K562 (cell line): ENCODE data around the gene PCDHB13. TPM values are rescaled to one million over a fixed set of nuclear protein-coding genes. Genes with fewer than 3 reads are reported as not detected.
"Not testable (repeated sequence)": the region's sequence is repeated elsewhere in the genome, so short reads cannot be mapped to it uniquely, and the experiment has no call there.

Experiments
- ATAC-seq: fragments of 200-7000 bp; cut with Tn5 transposase; 3 replicates; pipeline ENCODE4 v1.9.1; 2020; ENCODE audit warnings: moderate library complexity
- BruUV-seq: library from RNA; stranded (reverse); fragments of 400-500 nt; replicated peaks from 2 replicates; lab custom pipeline; 2021; lab: Mats Ljungman, UMichigan
- CTCF ChIA-PET: fragments of 300-600 bp; formaldehyde crosslinking; extraction: SDS; loops from one replicate; lab custom pipeline; 2021; ENCODE audit warnings: low intra/inter-chr PET ratio; lab: Yijun Ruan, JAX
- POLR2A ChIA-PET: fragments of 300-600, 350-650 bp; sonication (Branson Sonifier 250); formaldehyde crosslinking; extraction: SDS; loops from one replicate; lab custom pipeline; 2021; ENCODE audit warnings: antibody characterized with exemption, inconsistent platforms; lab: Yijun Ruan, JAX
- DNase-seq, 4 experiments: peaks; one replicate each; pipeline versions ENCODE4 v3.0.0 to v3.0.0-alpha.2; 2011 to 2018; ENCODE audit warnings: low spot score in 3 of 4, mixed read lengths in 3 of 4; ENCODE audit errors: extremely low read depth in 1 of 4
- FAIRE-seq: peaks from 2 replicates; lab custom pipeline; 2011; peaks lifted over from hg19 to GRCh38; lab: Jason Lieb, UNC
- H2AFZ ChIP-seq: 2 replicates; pipeline ENCODE4 v1.6.0; 2011; ENCODE audit warnings: low read depth, low read length, control low read depth, inconsistent platforms
- H3K27ac ChIP-seq: fragments of 200-600 bp; 3 replicates; pipeline ENCODE4 v1.8.0; 2011; ENCODE audit warnings: low read depth, mild to moderate bottlenecking, control low read depth, inconsistent platforms, low read length, moderate library complexity, mixed read lengths; ENCODE audit errors: extremely low read depth
- H3K27me3 ChIP-seq, 2 experiments: fragments of 300-600 bp in 1 of 2; 2 replicates in 1 of 2; 3 replicates in 1 of 2; pipeline versions ENCODE4 v1.6.0 to v1.8.0; 2011; ENCODE audit warnings: inconsistent platforms in 2 of 2, low read length in 2 of 2, mild to moderate bottlenecking in 1 of 2, mixed read lengths in 1 of 2, moderate library complexity in 1 of 2; ENCODE audit not compliant: control insufficient read depth in 2 of 2, insufficient read depth in 2 of 2
- H3K36me3 ChIP-seq: fragments of 300-600 bp; 3 replicates; pipeline ENCODE4 v1.8.0; 2011; ENCODE audit warnings: mild to moderate bottlenecking, low read length, inconsistent platforms; ENCODE audit not compliant: control insufficient read depth, insufficient read depth
- H3K4me1 ChIP-seq, 2 experiments: fragments of 200-600 bp in 1 of 2; replicated peaks in 1 of 2; 2 replicates in 1 of 2; 3 replicates in 1 of 2; pipeline versions ENCODE4 v1.5.1 to v1.8.0; 2011; ENCODE audit warnings: inconsistent platforms in 2 of 2, low read length in 2 of 2, mild to moderate bottlenecking in 1 of 2, mixed read lengths in 1 of 2, moderate library complexity in 1 of 2; ENCODE audit not compliant: control insufficient read depth in 2 of 2, insufficient read depth in 2 of 2
- H3K4me2 ChIP-seq: 2 replicates; pipeline ENCODE4 v1.6.1; 2011; ENCODE audit warnings: low read length, control low read depth, inconsistent platforms, mixed read lengths; ENCODE audit not compliant: insufficient read depth
- H3K4me3 ChIP-seq: fragments of 200-600 bp; sonication (generic), shearing (Covaris generic); 2 replicates; pipeline ENCODE4 v1.5.1; 2016; ENCODE audit warnings: control low read depth, inconsistent platforms
- H3K79me2 ChIP-seq: fragments of 200-600 bp; 3 replicates; pipeline ENCODE4 v1.8.0; 2011; ENCODE audit warnings: low read length, inconsistent platforms; ENCODE audit not compliant: control insufficient read depth, insufficient read depth
- H3K9ac ChIP-seq, 2 experiments: 2 replicates each; pipeline versions ENCODE4 v1.6.0 to v1.6.1; 2011; ENCODE audit warnings: low read depth in 2 of 2, low read length in 2 of 2, control low read depth in 1 of 2, inconsistent platforms in 1 of 2, mild to moderate bottlenecking in 1 of 2, mixed read lengths in 1 of 2; ENCODE audit not compliant: insufficient read depth in 1 of 2
- H3K9me1 ChIP-seq: one replicate; pipeline ENCODE4 v1.6.0; 2011; ENCODE audit warnings: inconsistent platforms, mild to moderate bottlenecking, low read length, moderate library complexity; ENCODE audit not compliant: control insufficient read depth, insufficient read depth
- H3K9me3 ChIP-seq: replicated peaks from 2 replicates; pipeline ENCODE4 v1.5.1; 2011; ENCODE audit warnings: low read depth, low read length, inconsistent platforms; ENCODE audit not compliant: control insufficient read depth, insufficient read depth
- H4K20me1 ChIP-seq: replicated peaks from 2 replicates; pipeline ENCODE4 v1.6.1; 2011; ENCODE audit warnings: low read length, inconsistent platforms, mixed read lengths; ENCODE audit not compliant: control insufficient read depth, insufficient read depth
- SRF ChIP-seq, 2 experiments: fragments of 250-450, 450-650 bp in 1 of 2; sonication (Bioruptor Pico) in 1 of 2; sonication (generic) in 1 of 2; formaldehyde crosslinking; IDR thresholded peaks; 2 replicates each; pipeline versions ENCODE4 v1.5.0 to v1.5.1; 2020 to 2022; ENCODE audit warnings: mild to moderate bottlenecking in 1 of 2, missing genetic modification reagents in 1 of 2
- TCF7L2 ChIP-seq: fragments of 150-350 bp; IDR thresholded peaks from 2 replicates; pipeline ENCODE4 v1.6.1; 2016; ENCODE audit warnings: low read depth, mild to moderate bottlenecking, low read length, moderate library complexity
- ZFP36 ChIP-seq: fragments of 150-350 bp; IDR thresholded peaks from 2 replicates; pipeline ENCODE4 v1.6.1; 2018; ENCODE audit warnings: low read length, low read depth; ENCODE audit not compliant: partially characterized antibody
- ZKSCAN3 ChIP-seq: fragments of 250-450 bp; sonication (Bioruptor Pico); IDR thresholded peaks from 2 replicates; pipeline ENCODE4 v1.4.0; 2020
- ZNF717 ChIP-seq: fragments of 250-450 bp; sonication (Bioruptor Pico); IDR thresholded peaks from 2 replicates; pipeline ENCODE4 v1.5.0; 2021
- WGBS: fragments of 100-300 bp; shearing (Covaris generic); methylation state at CpG from one replicate; pipeline ENCODE4 v1.1.6; 2016; ENCODE audit warnings: low coverage, mixed read lengths; ENCODE audit not compliant: insufficient coverage; ENCODE audit errors: missing lambda C conversion rate; 5-methylcytosine and 5-hydroxymethylcytosine counted together
- in situ Hi-C: fragments of 300-500 bp; cut with MboI; formaldehyde crosslinking; loops from 4 replicates; pipeline ENCODE4 v1.15.0; 2018; ENCODE audit warnings: inconsistent platforms, mixed read lengths
- intact Hi-C: fragments of 100-400 bp; cut with micrococcal nuclease; formaldehyde crosslinking; loops from 2 replicates; pipeline ENCODE4 v1.14.2; 2022
- polyA plus RNA-seq, 8 experiments: library from polyadenylated mRNA; depleted of rRNA in 4 of 8; stranded (reverse) in 5 of 8; unstranded in 3 of 8; fragments of >200 nt; fragmentation: Nextera tagmentation in 2 of 8; fragmentation: Illumina TruSeq in 1 of 8; extraction: Ambion mirVana in 2 of 8; extraction: Trizol in 1 of 8; gene quantifications; 2 replicates each; pipeline versions ENCODE4 v1.2.1 to v1.2.3, GENCODE V29; 2011 to 2014; ENCODE audit warnings: inconsistent platforms in 1 of 8, missing spikeins in 1 of 8
- total RNA-seq, 7 experiments: library from RNA; depleted of rRNA in 6 of 7; stranded (reverse); fragments of >200 nt in 6 of 7; fragmentation: Illumina TruSeq in 2 of 7; extraction: Trizol in 2 of 7; gene quantifications; 2 replicates each; pipeline versions ENCODE4 v1.2.1 to v1.2.3, GENCODE V29; 2011 to 2021; ENCODE audit warnings: low replicate concordance in 1 of 7
- TF ChIP-seq, protein P1 (sequence below), 2 experiments: IDR thresholded peaks; 2 replicates each; pipeline ENCODE4 v1.6.1; 2012; ENCODE audit warnings: improper control_type of control experiment in 2 of 2, low read depth in 2 of 2, low read length in 2 of 2, borderline replicate concordance in 1 of 2
- TF ChIP-seq, protein P2 (sequence below): fragments of 450-650 bp; formaldehyde crosslinking; IDR thresholded peaks from 2 replicates; pipeline ENCODE4 v1.4.0; 2020; ENCODE audit warnings: mild to moderate bottlenecking, mixed read lengths

The PCDHB13 gene
- total and polyA plus RNA-seq, 9 of the 15 experiments (the other 6 are each of a cell fraction or from before 2014, with no cell fraction given) = 0.01 TPM; not detected in 8

DNA sequence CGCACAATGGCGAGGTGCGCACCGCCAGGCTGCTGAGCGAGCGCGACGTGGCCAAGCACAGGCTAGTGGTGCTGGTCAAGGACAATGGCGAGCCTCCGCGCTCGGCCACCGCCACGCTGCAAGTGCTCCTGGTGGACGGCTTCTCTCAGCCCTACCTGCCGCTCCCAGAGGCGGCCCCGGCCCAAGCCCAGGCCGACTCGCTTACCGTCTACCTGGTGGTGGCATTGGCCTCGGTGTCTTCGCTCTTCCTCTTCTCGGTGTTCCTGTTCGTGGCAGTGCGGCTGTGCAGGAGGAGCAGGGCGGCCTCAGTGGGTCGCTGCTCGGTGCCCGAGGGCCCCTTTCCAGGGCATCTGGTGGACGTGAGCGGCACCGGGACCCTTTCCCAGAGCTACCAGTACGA is 33.7 kb downstream of the PCDHB13 start:
- H3K4me3 ChIP-seq, H4K20me1 ChIP-seq, H2AFZ ChIP-seq, FAIRE-seq, H3K9ac ChIP-seq, POLR2A ChIA-PET, ATAC-seq, H3K36me3 ChIP-seq, H3K9me3 ChIP-seq, intact Hi-C loops, H3K27me3 ChIP-seq, H3K79me2 ChIP-seq, CTCF ChIA-PET, BruUV-seq, in situ Hi-C loops, H3K27ac ChIP-seq, DNase-seq, H3K4me1 ChIP-seq, H3K9me1 ChIP-seq, H3K4me2 ChIP-seq: not testable (repeated sequence)
- 3% methylated on average over 20 of the region's 34 CpGs for WGBS

DNA sequence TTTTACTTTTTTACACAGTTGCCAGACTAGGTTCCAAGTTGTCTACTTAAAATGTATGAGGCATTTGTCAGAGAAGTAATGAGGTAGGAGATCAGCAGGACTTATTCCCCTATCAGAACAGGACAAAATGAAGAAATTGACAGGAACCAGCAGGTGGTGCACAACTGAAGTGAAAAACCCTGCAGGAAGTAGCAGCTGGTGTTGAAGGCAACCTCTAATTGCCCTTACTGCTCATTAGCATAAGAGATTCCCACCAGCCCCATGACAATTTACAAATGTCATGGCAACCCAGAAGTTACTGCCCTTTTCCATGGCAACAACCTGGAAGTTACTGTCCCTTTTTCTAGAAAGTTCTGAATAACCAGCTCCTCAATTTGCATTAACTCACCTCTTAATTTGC is 36.9 kb downstream of the PCDHB13 start:
- POLR2A ChIA-PET = interaction anchor here (0.6 to 0.7 kb wide), 2 partner anchors 12 to 42 kb away, joined by 3 to 5 read pairs; no protein-coding TSS in a partner anchor
- Histone ChIP-seq H3K4me2 (no peak overlapping the region), H4K20me1 (no peaks in the 10 kb centered on the region), H3K4me1 (no peaks in the 10 kb centered on the region), H3K36me3 (no peaks in the 10 kb centered on the region), H3K9me3 (no peaks in the 10 kb centered on the region), H3K4me3 (no peak overlapping the region), H3K9me1 (no peaks in the 10 kb centered on the region), H3K27me3 (peaks cover 0 to 5% of the 10 kb centered on the region in 2 experiments; a peak in 1 of 5 replicates), H2AFZ (no peak overlapping the region), H3K27ac (no peak overlapping the region), H3K9ac (no peak overlapping the region), H3K79me2 (no peaks in the 10 kb centered on the region)
- intact Hi-C loops = no loop called here
- BruUV-seq = no TSS peak
- no peak for ATAC-seq
- CTCF ChIA-PET = no interaction called here
- no peak for FAIRE-seq
- no peak for DNase-seq
- in situ Hi-C loops = no loop called here
- no peak for TF ChIP-seq SRF (CRISPR knock-in tag; IDR thresholded peaks at IDR 0.05)
- no peak for TF ChIP-seq ZKSCAN3
- no peak for TF ChIP-seq TCF7L2
- TF ChIP-seq, protein P1, sequence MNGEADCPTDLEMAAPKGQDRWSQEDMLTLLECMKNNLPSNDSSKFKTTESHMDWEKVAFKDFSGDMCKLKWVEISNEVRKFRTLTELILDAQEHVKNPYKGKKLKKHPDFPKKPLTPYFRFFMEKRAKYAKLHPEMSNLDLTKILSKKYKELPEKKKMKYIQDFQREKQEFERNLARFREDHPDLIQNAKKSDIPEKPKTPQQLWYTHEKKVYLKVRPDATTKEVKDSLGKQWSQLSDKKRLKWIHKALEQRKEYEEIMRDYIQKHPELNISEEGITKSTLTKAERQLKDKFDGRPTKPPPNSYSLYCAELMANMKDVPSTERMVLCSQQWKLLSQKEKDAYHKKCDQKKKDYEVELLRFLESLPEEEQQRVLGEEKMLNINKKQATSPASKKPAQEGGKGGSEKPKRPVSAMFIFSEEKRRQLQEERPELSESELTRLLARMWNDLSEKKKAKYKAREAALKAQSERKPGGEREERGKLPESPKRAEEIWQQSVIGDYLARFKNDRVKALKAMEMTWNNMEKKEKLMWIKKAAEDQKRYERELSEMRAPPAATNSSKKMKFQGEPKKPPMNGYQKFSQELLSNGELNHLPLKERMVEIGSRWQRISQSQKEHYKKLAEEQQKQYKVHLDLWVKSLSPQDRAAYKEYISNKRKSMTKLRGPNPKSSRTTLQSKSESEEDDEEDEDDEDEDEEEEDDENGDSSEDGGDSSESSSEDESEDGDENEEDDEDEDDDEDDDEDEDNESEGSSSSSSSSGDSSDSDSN (IDR thresholded peaks at IDR 0.05; ENCODE audit: borderline replicate concordance in 1 of 2, low read depth in 2 of 2, low read length in 2 of 2) = no peak
- TF ChIP-seq, protein P2, sequence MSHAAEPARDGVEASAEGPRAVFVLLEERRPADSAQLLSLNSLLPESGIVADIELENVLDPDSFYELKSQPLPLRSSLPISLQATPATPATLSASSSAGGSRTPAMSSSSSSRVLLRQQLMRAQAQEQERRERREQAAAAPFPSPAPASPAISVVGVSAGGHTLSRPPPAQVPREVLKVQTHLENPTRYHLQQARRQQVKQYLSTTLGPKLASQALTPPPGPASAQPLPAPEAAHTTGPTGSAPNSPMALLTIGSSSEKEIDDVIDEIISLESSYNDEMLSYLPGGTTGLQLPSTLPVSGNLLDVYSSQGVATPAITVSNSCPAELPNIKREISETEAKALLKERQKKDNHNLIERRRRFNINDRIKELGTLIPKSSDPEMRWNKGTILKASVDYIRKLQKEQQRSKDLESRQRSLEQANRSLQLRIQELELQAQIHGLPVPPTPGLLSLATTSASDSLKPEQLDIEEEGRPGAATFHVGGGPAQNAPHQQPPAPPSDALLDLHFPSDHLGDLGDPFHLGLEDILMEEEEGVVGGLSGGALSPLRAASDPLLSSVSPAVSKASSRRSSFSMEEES = no peak
- no peak for TF ChIP-seq ZFP36
- no peak for TF ChIP-seq ZNF717 (CRISPR knock-in tag)
